HG03558 (cell line): Measurements from ENCODE around the gene OPCML.

Source experiments
- ATAC-seq: cut with Tn5 transposase; IDR thresholded peaks from one replicate; pipeline ENCODE4 v1.9.1; 2021; ENCODE audit warnings: moderate number of reproducible peaks; ENCODE audit not compliant: unreplicated experiment; ENCODE audit errors: extremely low read depth

OPCML gene

DNA sequence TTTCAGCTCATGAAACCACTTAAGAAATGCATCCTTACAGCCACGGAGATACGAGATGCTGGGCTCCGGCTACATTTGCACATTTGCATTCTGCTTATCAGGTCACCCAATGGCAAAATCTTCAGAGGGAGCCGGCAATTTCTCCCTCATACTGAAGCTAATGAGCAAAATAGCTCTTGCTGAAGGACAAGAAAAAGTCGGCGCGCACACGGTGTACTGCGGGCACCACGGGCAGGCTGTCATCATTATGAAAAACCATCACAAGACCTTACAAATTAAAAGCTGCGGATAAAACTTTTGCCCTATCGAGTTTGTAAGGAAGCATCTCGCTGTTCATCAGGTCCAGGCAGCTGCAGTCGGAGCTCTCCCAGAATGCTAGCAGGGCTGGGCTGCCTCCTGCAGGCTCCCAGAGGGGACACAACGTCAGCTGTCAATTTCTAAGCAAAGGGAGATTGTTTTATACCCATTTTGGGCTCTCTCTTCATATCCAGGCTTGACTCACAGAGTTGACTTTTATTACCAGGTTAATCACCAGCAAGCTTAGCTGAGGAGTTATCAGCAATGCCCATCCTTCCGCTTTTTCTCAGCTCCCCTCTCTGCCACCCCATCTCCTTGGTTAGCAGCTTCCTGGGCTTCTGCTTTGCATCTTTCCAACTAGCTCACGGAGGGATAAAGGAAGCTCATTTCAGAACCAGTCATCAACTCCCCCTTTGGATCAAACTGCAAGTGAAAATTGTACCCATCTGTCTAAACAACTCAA is 375.1 kb downstream of the OPCML start:
- ATAC-seq = no peak

DNA sequence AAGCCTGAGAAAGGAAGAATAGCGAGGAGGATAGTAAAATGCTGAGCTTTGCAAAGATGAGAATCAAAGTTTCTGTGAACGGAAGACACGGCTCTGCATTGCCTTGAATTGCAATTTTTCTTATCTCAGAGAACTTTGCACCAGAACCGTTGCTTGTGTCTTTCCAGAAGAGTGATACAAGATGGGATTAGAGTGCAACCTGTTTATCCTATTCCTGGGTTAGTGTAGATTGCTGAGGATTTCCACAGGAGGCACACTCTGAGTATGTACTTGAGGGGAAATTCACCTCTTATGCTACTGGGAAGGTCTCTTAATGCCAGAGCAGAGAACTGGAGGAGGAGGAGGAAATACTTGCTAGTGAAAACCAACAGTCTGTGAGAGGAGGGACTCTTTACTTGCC is 377.5 kb downstream of the OPCML start:
- no peak for ATAC-seq

DNA sequence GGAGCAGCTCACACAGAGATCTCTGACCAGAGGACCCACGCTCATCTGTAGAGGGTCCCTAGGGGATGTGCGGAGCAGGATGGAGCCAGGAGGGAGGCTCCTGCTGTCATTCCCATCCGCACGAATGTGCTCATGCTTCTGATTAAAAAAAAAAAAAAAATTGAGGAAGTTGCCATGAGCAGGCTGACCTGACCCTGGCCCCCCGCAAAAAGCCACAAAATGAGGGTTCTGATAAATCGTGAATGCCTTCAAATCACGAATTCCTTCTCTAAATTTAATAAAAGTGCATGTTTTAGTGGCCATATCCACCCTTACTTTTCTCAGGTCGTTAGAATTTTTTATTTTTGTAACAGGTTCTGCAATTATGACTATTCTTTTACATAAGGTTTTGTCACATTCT is 378.2 kb downstream of the OPCML start:
- no peak for ATAC-seq

DNA sequence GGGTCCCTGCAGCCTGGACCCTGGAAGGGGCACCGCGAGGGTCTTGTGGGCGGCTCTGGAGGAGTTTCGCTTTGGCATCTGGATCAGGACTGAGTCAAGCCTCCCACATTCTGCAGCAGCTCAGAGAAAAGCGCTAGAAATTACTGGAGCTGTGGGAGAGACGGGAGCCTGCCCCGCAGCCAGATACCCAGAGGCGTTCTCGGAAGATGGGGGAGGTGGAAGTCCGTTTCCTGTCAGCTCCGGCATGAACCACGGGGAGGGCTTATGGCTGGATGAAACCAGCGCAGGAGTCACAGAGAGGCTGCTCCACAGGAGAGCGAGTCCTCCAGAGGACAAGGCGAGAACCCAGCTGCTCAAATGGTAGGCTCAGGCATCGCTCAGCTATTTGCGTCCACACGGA is 379.3 kb downstream of the OPCML start:
- no peak for ATAC-seq

DNA sequence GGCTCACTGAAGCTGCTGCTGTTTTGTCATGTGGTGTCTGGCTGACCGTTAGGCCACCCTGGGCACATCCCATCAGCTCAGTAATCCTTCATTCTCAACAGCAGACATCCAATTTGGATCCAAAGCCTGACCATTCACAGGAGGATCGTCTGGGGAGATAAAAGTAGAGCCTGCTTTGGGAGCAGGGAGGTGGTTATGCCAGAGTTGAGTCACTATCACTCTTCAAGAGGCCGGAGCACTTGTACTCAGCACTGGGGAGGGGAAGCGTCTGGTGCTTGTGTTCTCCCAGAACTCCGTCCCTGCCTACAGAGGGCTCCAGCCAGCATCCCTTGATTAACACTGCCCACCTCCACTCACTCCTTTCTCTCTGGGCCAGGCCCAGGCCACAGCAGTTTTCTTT is 382.6 kb downstream of the OPCML start:
- ATAC-seq = no peak

DNA sequence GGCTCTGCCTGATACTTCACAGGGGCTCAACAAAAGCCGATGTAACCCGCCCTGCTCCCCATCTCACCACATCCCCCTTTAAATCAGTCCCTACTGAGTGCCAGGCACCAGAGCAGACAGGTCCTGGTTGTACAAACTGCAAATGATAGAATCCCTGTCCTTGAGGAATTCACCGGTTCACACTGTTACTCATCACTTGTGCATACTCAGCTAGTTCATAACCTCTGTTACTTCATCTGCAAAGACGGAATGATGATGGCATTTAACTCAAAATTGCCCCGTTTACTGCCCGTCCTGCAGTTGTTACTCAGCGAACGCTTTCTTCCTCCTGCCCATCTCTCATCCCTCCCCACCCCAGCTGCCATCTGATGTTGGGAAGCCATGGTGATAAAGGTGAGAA is 384.7 kb downstream of the OPCML start:
- ATAC-seq = no peak

DNA sequence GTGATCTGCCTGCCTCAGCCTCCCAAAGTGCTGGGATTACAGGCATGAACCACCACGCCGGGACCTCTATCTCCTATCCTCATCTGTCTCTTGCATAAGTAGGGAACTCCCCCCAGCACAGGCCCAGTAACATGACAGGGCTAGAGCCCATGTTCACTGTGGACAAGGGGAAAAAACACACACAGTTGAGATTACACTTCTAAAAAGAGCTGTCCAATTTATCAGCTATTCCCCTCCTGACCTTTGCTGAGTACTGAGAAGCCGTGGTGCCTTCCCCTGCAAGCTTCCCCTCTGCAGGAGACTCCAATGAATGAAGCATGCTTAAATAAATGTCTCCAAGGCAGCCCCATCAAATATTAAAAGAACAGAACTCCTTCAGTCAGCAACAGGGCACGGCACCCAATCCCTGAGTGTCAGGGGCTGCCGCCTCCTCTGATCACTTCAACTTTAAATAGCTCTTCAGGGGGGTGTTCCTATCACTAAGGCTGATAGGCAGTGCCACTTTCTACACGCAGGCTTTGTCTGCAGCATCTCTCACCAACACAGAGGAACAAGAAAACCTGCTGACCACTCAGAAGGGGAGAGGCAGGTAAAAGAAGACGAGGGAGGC is 385.5 kb downstream of the OPCML start:
- ATAC-seq = no peak

DNA sequence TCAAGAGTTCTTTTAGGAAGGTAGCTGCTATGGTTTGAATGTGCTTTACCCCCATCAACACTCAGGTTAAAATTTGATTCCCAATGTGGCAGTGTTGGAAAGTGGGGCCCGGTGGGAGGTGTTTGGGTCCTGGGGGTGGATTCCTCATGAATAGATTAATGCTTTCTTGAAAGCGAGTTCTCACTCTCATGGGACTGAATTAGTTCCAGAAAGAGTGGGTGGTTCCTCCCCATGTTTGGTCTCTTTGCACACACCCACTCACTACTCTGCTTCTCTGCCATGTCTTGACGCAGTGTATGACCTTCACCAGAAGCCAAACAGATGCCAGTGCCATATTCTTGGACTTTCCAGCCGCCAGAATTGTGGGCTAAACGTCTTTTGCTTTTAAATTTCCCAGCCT is 394.4 kb downstream of the OPCML start:
- no peak for ATAC-seq

DNA sequence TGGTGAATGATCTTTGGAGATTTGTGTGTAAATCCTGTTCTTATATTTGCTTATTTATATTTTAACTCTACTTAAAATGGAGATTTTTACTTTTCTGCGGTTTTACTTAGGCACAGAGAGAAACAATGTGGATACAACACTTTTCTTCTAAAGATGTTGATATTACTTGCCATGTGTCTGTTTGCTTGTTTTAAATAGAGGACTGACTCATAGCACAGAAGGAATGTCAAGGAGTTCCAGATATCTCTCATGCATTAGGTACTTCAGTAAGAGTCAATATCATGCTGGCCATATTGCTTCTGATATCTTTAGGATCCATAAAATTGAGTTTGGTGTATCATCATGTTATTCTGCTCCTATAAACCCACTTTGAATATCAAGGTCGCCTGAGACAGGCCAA is 395.0 kb downstream of the OPCML start:
- no peak for ATAC-seq

DNA sequence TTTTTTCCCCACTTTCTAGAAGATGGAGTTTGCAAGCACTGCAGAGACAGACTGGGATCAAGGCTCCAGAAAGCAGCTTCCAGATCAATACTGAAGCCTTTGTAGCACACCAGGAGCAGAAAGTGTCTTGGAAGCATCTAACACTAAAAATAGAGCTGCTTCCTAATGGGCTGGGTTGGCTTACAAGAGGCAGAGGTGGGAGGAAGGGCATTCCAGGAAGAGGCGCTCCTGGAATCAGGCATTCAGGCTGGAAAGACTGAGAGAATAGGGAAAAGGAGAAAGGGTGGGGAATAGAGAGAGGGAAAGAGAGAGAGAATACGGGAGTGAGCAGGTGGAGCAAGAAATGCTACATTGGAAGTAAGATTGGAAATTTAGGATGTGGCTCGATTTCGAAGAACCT is 395.9 kb downstream of the OPCML start:
- ATAC-seq = no peak

DNA sequence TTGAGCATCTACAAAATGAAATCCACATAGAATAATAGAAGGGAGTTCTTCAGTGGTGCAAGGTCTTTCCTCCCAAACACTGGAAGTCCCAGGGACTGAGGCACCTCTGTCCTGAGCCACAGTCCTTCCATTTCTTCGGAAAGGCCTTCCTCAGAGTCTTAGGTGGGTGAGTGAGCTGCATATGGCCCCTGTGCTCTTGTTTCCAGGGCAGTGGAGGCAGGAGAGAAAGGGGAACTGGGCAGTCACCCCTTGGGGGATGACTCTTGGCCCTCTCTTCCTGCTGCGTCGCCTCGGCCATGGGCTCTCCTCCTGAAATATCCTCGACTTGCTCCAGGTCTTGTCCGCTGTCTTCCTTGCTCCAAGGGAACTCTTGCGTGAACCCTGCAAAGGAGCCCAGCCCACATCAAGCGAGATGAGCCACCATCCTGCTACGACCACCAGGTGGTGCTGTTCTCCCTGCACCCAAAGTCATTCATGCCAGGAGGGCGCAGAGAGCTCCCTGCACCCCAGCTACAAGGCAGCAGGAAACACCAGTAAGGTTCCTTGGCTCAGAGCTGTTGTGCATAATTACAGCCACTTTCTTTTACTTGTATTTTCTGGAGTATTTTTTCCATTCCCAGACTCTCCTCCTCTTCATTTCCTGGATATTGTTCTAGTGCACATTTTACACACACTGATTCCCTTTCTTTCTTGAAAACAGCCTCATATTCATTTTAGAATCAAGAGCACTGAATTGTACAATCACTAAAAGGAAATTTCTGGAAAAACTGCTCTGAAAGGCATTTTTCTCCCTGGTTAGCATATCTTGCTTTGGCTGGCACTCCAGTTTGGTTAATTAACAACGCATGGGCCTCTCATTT is 397.8 kb downstream of the OPCML start:
- ATAC-seq = no peak

DNA sequence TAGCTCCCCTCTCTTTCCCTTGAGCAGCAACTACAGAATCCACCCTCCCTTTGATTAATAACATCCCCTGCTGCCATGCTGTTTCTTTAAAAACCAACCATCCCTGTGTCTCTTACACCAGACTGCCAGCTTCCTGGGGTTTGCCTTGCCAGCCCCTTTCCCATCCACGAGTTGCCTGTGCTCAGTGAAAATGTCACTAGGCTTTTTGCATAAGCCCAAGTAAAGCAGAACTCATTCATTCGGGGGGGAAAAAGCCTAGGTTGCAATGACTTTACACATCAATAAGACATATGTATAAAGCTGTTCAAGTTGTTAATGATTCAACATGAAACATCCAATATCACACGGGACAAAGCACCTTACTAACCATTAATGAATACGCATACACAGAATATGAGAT is 398.7 kb downstream of the OPCML start:
- no peak for ATAC-seq

DNA sequence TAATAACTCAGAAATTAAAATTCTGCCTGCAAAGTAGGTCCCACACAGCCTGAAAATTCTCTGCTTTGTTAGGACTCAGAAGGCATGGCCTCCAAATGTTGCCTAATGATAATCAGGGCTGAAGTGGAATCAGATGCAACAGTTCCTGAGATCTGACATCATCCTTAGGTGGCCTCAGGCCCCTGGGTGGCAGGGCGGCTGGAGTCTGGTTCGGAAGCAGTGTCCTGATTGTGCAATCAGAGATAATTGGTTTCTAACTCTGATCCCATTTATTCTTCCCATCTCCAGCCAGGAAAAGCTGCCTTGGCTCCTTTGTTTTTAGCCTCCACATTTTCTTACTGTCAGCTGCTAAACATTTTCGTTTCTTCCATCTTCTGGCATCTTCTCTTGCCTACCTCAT is 399.3 kb downstream of the OPCML start:
- no peak for ATAC-seq

DNA sequence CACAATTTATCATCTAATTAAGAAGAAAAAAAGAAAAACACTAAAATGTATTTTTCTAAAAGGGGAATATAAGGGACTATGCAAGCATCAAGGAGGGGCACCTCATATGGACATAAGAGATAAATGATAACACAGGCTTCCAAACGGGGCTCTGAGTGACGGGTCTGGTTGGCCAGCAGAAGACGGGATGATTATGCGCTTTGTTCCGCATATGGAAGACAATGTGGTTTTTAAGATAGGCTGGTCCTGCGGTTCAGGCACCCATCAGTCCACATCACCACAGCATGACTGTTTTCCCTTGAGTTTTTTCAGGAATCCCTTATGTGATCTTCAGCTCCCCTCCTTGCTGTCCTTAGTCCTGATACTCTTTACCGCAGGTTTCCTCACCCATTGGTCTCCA is 404.6 kb downstream of the OPCML start:
- ATAC-seq = no peak

DNA sequence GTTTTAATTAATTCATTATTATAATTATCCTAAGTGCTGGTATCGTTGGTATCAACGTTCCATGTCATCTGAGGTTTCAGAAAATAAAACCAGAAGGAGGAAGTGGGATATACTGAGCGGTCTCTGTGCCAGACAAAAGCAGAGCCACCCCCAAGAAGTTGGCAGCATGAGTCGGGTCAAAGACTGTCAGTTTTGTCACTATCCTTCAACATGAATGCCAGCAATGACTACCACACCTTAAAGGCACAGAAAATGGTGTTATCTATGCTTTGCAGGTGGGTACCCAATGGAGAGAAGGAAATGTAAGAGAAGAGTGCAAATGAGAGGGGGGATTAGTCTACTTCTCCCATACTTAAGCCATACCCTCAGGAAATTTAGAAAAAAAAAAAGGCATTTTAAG is 408.5 kb downstream of the OPCML start:
- ATAC-seq = no peak

DNA sequence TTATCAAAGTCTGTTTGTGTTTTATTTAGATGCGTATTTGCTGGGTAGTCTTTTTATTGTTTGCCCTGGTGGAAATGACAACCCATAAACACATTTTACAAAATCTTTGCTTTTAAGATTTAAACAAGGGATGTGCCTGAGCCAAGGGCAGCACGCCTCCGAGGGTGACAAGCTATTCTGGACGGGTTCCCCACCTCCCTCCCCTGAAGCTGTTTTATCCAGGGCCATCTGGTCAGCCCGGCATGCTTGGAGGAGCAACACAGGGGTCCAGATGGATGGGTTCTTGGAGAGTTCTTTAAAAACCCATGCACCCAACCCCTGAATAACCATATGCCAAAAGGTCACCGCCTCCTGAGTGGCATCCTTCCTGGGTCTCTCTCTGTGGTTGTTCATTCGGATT is 408.9 kb downstream of the OPCML start:
- ATAC-seq = no peak

DNA sequence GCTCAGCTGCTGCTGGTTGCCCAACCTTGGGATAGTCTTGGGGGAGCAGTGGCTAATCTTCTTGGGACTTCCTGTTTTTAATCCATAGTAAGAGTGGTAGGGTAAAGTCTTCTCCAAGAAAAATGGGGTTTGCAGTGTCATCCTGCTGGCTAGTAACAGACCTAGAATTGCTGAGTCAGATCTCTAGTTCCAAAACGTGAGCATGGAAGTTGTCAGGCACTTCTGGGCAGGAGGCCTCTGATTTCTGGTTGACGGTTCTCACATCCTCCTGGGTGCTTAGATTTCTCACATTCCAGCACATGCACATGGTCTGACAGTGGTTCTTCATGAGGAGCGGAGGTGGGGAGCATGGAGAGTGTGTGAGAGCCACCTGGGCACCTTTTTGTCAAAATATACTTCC is 410.0 kb downstream of the OPCML start:
- no peak for ATAC-seq

DNA sequence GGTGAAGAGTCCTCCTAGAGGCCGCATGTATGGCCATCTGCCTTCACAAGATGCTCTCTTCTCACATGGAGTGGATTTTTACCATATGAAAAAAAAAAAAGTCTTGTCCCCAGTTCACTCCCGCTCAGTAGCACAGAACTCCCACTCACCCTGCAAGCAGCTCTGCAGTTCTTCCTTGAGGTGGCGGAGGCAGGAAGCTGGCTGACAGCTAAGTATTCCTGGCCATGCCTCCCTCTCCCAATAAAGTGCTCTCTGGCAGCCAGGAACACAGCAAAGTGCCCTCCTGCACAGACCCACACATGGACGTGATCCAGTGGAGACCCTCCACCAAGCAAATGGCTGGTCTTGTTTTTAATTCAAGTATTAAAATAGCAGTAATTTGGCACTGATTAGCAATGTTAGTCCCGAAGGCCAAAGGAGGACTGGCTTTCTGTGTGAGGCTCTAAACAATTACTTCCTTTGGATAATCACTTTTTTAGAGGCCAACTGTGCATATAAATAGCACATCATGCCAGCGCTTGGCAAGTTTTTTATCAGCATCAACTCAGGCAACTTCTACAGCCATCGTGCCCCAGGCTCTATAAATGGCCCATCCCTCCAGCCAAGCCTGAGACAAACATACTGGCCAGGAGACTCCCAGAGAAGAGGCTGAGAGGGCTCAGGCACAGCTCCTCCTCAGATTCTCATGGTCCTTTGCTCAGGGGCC is 413.6 kb downstream of the OPCML start:
- ATAC-seq = no peak

DNA sequence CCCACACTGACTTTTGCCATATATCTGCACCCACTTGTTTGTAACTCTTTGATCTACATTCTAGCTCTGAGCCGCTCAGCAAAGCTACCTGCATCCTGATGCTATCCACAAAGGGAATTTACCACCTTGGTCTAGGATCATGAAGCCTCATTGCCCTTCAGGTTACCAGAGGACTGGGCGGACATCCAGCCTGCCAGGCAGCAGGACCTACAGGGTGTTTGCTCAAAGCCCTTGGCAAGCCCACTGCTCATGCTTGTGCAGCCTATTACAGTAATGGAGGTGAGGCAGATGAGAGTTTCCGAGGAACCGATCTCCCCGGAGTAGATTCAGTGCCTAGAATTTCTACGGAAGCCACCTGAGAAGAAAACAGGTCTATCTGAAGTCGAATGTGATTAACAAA is 417.2 kb downstream of the OPCML start:
- ATAC-seq = no peak

DNA sequence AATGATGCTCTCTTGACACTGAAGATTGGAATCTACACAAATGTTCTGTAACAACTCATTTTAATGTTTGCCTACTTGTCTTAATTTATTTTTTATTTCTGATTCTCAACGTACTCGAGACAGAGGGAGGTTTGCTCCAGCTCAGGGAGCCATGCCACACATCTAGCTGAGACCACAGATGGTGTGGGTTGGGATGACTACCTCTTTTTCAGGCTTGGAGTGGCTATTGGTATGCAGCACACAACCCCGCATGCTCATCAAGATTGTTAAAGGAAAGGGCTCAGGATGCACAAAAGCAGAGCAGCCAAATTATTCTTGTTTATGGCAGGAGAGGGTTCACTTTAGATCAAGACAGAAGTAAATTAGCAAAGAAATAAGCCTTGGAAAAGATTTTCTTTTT is 424.5 kb downstream of the OPCML start:
- no peak for ATAC-seq

DNA sequence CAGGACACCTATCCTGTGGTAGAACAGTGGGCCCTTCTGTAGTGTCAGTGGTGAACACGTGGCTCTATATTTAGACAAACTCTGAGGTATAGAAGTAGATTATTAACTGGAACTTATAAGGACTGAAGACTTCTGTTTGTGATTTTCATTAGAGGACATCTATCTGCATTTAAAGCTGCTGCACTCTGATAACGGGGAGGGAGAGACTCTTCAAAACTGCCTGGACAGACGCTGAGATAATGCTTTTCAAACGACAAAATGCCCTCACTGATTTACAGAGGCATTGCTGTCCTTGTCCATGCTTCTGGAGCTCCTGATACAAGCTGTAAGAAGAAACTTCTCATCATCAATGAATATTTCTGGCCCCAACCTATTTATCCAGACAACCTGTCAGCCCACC is 425.2 kb downstream of the OPCML start:
- ATAC-seq = no peak
